B cell (primary cell): Measurements from ENCODE around the gene LSM3. TPM values are rescaled to one million over a fixed set of nuclear protein-coding genes. Genes with fewer than 3 reads are reported as not detected.

ENCODE experiments used
- ATAC-seq: fragments of 200-7000 bp; cut with Tn5 transposase; one replicate; pipeline ENCODE4 v1.10.0; 2021; ENCODE audit warnings: low read depth, mild to moderate bottlenecking, moderate number of reproducible peaks, moderate library complexity
- CTCF ChIA-PET: fragments of 350-600 bp; sonication (Branson Sonifier 250); formaldehyde crosslinking; loops from one replicate; lab custom pipeline; 2021; ENCODE audit warnings: antibody characterized with exemption, inconsistent platforms; lab: Charles Lee
- POLR2A ChIA-PET: fragments of 350-600 bp; sonication (Branson Sonifier 250); formaldehyde crosslinking; loops from one replicate; lab custom pipeline; 2021; ENCODE audit warnings: antibody characterized with exemption; lab: Charles Lee
- DNase-seq: peaks from one replicate; pipeline ENCODE4 v3.0.0; 2013
- H2AFZ ChIP-seq: 2 replicates; pipeline ENCODE4 v1.6.1; 2012; ENCODE audit warnings: mild to moderate bottlenecking, low read depth, low read length; ENCODE audit not compliant: insufficient read depth, poor library complexity, severe bottlenecking
- H3K27ac ChIP-seq, 2 donors: 1 replicate in 1 of 2; 2 replicates in 1 of 2; pipeline ENCODE4 v1.5.1; 2012 to 2013; ENCODE audit warnings: low read length in 2 of 2, mild to moderate bottlenecking in 2 of 2, moderate library complexity in 1 of 2
- H3K27me3 ChIP-seq, 4 experiments: fragments of 200-600 bp in 1 of 4; sonication (generic) in 1 of 4; replicated peaks in 1 of 4; 1 replicate in 2 of 4; 2 replicates in 2 of 4; pipeline versions ENCODE4 v1.6.1 to v1.7.0; 2013 to 2016; ENCODE audit warnings: low read length in 3 of 4, mild to moderate bottlenecking in 2 of 4, mixed read lengths in 1 of 4, moderate library complexity in 1 of 4; ENCODE audit not compliant: insufficient read depth in 4 of 4, control insufficient read depth in 3 of 4; ENCODE audit errors: control extremely low read depth in 1 of 4
- H3K36me3 ChIP-seq, 2 experiments: replicated peaks in 1 of 2; 1 replicate in 1 of 2; 2 replicates in 1 of 2; pipeline versions ENCODE4 v1.6.1 to v1.7.1; 2013; ENCODE audit warnings: low read length in 1 of 2; ENCODE audit not compliant: insufficient read depth in 2 of 2, control insufficient read depth in 1 of 2; ENCODE audit errors: control extremely low read depth in 1 of 2, extremely low read depth in 1 of 2
- H3K4me1 ChIP-seq, 2 donors: fragments of 200-600 bp in 1 of 2; sonication (generic) in 1 of 2; 1 replicate in 1 of 2; 2 replicates in 1 of 2; pipeline versions ENCODE4 v1.5.1 to v1.6.1; 2013 to 2017; ENCODE audit warnings: low read length in 2 of 2; ENCODE audit not compliant: control insufficient read depth in 2 of 2, insufficient read depth in 2 of 2
- H3K4me2 ChIP-seq: replicated peaks from 2 replicates; pipeline ENCODE3; 2012; ENCODE audit warnings: mild to moderate bottlenecking, low read depth, low read length; ENCODE audit not compliant: poor library complexity, severe bottlenecking
- H3K4me3 ChIP-seq, 5 experiments: fragments of 200-600 bp in 1 of 5; sonication (generic) in 1 of 5; 1 replicate in 3 of 5; 2 replicates in 2 of 5; pipeline versions ENCODE4 v1.5.1 to v1.7.0; 2011 to 2016; ENCODE audit warnings: low read length in 4 of 5, mild to moderate bottlenecking in 4 of 5, low read depth in 2 of 5, control low read depth in 1 of 5, moderate library complexity in 1 of 5; ENCODE audit not compliant: insufficient read depth in 1 of 5; ENCODE audit errors: control extremely low read depth in 1 of 5, extremely low read depth in 1 of 5
- H3K79me2 ChIP-seq: fragments of 200-600 bp; sonication (generic); one replicate; pipeline ENCODE4 v1.6.0; 2016; ENCODE audit warnings: low read length; ENCODE audit not compliant: control insufficient read depth, insufficient read depth
- H3K9ac ChIP-seq: fragments of 200-600 bp; sonication (generic); 2 replicates; pipeline ENCODE4 v1.6.1; 2017; ENCODE audit warnings: mild to moderate bottlenecking, low read length, moderate library complexity
- H3K9me3 ChIP-seq, 3 donors: one replicate each; pipeline versions ENCODE4 v1.6.1 to v1.7.1; 2013; ENCODE audit warnings: low read length in 2 of 3; ENCODE audit not compliant: control insufficient read depth in 2 of 3, insufficient read depth in 1 of 3; ENCODE audit errors: control extremely low read depth in 1 of 3
- H4K20me1 ChIP-seq: 2 replicates; pipeline ENCODE4 v1.6.0; 2012; ENCODE audit warnings: mild to moderate bottlenecking, low read length; ENCODE audit not compliant: insufficient read depth, control insufficient read depth, poor library complexity, severe bottlenecking
- H3K27ac Mint-ChIP-seq: one replicate; pipeline ENCODE4 v1.8.0; 2021; ENCODE audit warnings: mixed read lengths
- H3K27me3 Mint-ChIP-seq: one replicate; pipeline ENCODE4 v1.8.0; 2021; ENCODE audit warnings: mixed read lengths
- H3K4me1 Mint-ChIP-seq: one replicate; pipeline ENCODE4 v1.8.0; 2021; ENCODE audit warnings: mixed read lengths
- H3K4me3 Mint-ChIP-seq: one replicate; pipeline ENCODE4 v1.8.0; 2021; ENCODE audit warnings: mixed read lengths
- H3K9me3 Mint-ChIP-seq: one replicate; pipeline ENCODE4 v1.8.0; 2022; ENCODE audit warnings: mixed read lengths; ENCODE audit not compliant: insufficient read depth
- EZH2 ChIP-seq: IDR thresholded peaks from 2 replicates; pipeline ENCODE4 v1.6.1; 2012; ENCODE audit warnings: borderline replicate concordance, low read depth, mild to moderate bottlenecking, moderate library complexity, low read length; ENCODE audit not compliant: insufficient read depth, poor library complexity, severe bottlenecking
- WGBS: methylation state at CpG from one replicate; pipeline ENCODE4 v1.1.5; 2013; ENCODE audit warnings: missing lambda C conversion rate; ENCODE audit not compliant: insufficient coverage; 5-methylcytosine and 5-hydroxymethylcytosine counted together
- intact Hi-C: fragments of 100-400 bp; cut with micrococcal nuclease; formaldehyde crosslinking; loops from one replicate; pipeline ENCODE4 v1.10.0; 2022
- polyA plus RNA-seq: library from polyadenylated mRNA; depleted of rRNA; stranded (reverse); fragments of >200 nt; gene quantifications from 2 replicates; pipeline ENCODE4 v1.2.3, GENCODE V29; 2012
- total RNA-seq, 2 donors: library from RNA; stranded (reverse); fragments of 120-200 nt in 1 of 2; gene quantifications; 1 replicate in 1 of 2; 2 replicates in 1 of 2; pipeline versions ENCODE4 v1.2.3 to v1.2.4, GENCODE V29; 2013 to 2022
- TF ChIP-seq, protein P1 (sequence below): fragments of 200-600 bp; IDR thresholded peaks from one replicate; pipeline ENCODE4 v1.8.0; 2022; ENCODE audit warnings: antibody characterized with exemption, mild to moderate bottlenecking

LSM3 gene
- total and polyA plus RNA-seq, 2 donors (not counting 1 experiment from before 2014, with no cell fraction given), result 2.8 to 10.0 TPM

DNA sequence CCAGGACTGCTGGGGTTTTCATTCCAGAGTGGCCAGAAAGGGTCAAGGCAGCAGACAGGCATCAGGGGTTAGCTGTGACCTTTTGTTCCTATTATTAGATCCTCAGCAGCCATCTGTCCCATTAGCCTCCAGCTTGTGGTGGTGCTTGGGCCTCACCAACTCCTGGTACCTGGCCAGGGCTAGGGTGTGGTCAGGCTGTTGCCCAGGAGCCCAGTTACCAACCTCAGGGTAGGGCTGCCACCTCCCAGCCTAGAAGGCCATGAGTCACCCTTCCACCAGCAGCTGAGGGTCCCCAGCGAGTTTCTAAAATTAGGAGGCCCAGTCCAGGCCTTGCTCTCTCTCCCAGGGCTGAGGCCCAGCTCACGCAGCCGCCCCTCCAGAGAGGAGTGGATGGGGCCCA is 41.6 kb upstream of the LSM3 start:
- H3K27me3 Mint-ChIP-seq, result no peaks in the 10 kb centered on the region
- DNase-seq (no peak), ATAC-seq (no peak)
- no peaks in the 10 kb centered on the region for H3K79me2 ChIP-seq
- no peak overlapping the region for H2AFZ ChIP-seq
- H3K4me3 Mint-ChIP-seq, result no peak overlapping the region
- no peak overlapping the region for H3K4me3 ChIP-seq
- no peak for TF ChIP-seq EZH2
- TF ChIP-seq, protein P1, sequence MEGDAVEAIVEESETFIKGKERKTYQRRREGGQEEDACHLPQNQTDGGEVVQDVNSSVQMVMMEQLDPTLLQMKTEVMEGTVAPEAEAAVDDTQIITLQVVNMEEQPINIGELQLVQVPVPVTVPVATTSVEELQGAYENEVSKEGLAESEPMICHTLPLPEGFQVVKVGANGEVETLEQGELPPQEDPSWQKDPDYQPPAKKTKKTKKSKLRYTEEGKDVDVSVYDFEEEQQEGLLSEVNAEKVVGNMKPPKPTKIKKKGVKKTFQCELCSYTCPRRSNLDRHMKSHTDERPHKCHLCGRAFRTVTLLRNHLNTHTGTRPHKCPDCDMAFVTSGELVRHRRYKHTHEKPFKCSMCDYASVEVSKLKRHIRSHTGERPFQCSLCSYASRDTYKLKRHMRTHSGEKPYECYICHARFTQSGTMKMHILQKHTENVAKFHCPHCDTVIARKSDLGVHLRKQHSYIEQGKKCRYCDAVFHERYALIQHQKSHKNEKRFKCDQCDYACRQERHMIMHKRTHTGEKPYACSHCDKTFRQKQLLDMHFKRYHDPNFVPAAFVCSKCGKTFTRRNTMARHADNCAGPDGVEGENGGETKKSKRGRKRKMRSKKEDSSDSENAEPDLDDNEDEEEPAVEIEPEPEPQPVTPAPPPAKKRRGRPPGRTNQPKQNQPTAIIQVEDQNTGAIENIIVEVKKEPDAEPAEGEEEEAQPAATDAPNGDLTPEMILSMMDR, result no peak
- POLR2A ChIA-PET, result no interaction called here
- CTCF ChIA-PET, result no interaction called here
- H3K9me3 Mint-ChIP-seq, result no peaks in the 10 kb centered on the region
- no peak overlapping the region for H3K9ac ChIP-seq
- no peaks in the 10 kb centered on the region for H4K20me1 ChIP-seq
- no peak overlapping the region for H3K4me2 ChIP-seq
- H3K27ac ChIP-seq, result no peak overlapping the region
- H3K27ac Mint-ChIP-seq, result no peak overlapping the region
- no peaks in the 10 kb centered on the region for H3K27me3 ChIP-seq
- H3K36me3 ChIP-seq, result peaks cover 0 to 66% of the 10 kb centered on the region in 2 experiments
- intact Hi-C loops, result no loop called here
- no peaks in the 10 kb centered on the region for H3K9me3 ChIP-seq
- H3K4me1 ChIP-seq, result no peaks in the 10 kb centered on the region
- no peaks in the 10 kb centered on the region for H3K4me1 Mint-ChIP-seq
- WGBS, result 100% methylated on average over 1 of the region's 3 CpGs

DNA sequence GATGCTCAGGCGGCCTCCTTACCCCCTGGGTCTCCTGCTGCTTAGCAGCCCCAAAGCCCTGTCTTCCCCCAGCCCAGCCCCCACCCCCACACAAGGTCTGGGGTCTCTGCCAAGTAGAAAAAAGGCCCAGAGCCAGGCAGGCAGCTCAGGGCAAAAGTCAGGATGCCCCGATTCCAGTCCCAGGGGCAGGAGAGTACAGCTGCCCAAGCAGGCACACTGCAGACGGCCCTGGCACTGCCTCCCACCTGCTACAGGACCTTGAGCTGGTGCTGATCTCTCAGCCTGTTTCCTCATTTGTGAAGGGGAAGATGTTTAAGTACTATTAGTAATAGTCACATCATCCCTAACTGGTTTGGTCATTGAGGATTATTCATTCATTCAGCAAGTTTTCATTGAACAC is 41.2 kb upstream of the LSM3 start:
- Histone ChIP-seq H3K36me3 (peaks cover 0 to 65% of the 10 kb centered on the region in 2 experiments), H3K9ac (no peak overlapping the region), H3K4me2 (no peak overlapping the region), H3K4me1 (no peaks in the 10 kb centered on the region), H3K27ac (no peak overlapping the region), H3K4me3 (no peak overlapping the region), H3K9me3 (no peaks in the 10 kb centered on the region), H3K79me2 (no peaks in the 10 kb centered on the region), H4K20me1 (no peaks in the 10 kb centered on the region), H3K27me3 (no peaks in the 10 kb centered on the region), H2AFZ (no peak overlapping the region)
- no peak for ATAC-seq
- intact Hi-C loops, result no loop called here
- Mint-ChIP-seq H3K27ac (no peak overlapping the region), H3K4me1 (no peaks in the 10 kb centered on the region), H3K27me3 (no peaks in the 10 kb centered on the region), H3K9me3 (no peaks in the 10 kb centered on the region), H3K4me3 (no peak overlapping the region)
- ChIA-PET CTCF (no interaction called here), POLR2A (no interaction called here)
- DNase-seq, result no peak
- TF ChIP-seq, protein P1, result no peak
- TF ChIP-seq EZH2, result no peak
- 95% methylated on average over 2 of the region's 3 CpGs for WGBS
